Measurements from ENCODE around the gene CPD.
"Not testable (repeated sequence)": the region's sequence is repeated elsewhere in the genome, so short reads cannot be mapped to it uniquely, and the experiment has no call there.

CPD gene

GRCh38 chr17:30389756-30390300 is 11.1 kb downstream of the CPD start:
- no peak for DNase-seq

- DNase-seq: no peak
Observed at GRCh38 chr17:30391534-30391933, 12.8 kb downstream of the CPD start.

- no peak for DNase-seq
Observed at GRCh38 chr17:30393491-30393890, 14.8 kb downstream of the CPD start.

GRCh38 chr17:30393911-30394867 is 15.5 kb downstream of the CPD start:
- DNase-seq: no peak

GRCh38 chr17:30395398-30396022 is 16.8 kb downstream of the CPD start:
- no peak for DNase-seq

GRCh38 chr17:30396129-30396528 is 17.4 kb downstream of the CPD start:
- no peak for DNase-seq

GRCh38 chr17:30396612-30397011 is 17.9 kb downstream of the CPD start:
- no peak for DNase-seq

- DNase-seq: no peak
Observed at GRCh38 chr17:30398328-30399041, 19.8 kb downstream of the CPD start.

- no peak for DNase-seq
Observed at GRCh38 chr17:30401097-30401496, 22.4 kb downstream of the CPD start.

GRCh38 chr17:30405161-30405560 is 26.4 kb downstream of the CPD start:
- no peak for DNase-seq

GRCh38 chr17:30410627-30411026 is 31.9 kb downstream of the CPD start:
- not testable (repeated sequence) for DNase-seq

GRCh38 chr17:30412008-30412496 is 33.3 kb downstream of the CPD start:
- DNase-seq: not testable (repeated sequence)

GRCh38 chr17:30413109-30413508 is 34.4 kb downstream of the CPD start:
- no peak for DNase-seq

- DNase-seq: no peak
Observed at GRCh38 chr17:30414486-30414885, 35.8 kb downstream of the CPD start.

- DNase-seq: no peak
Observed at GRCh38 chr17:30415491-30415890, 36.8 kb downstream of the CPD start.

- DNase-seq: not testable (repeated sequence)
Observed at GRCh38 chr17:30418070-30418469, 39.3 kb downstream of the CPD start.

GRCh38 chr17:30421592-30421991 is 42.9 kb downstream of the CPD start:
- DNase-seq: no peak

- no peak for DNase-seq
Observed at GRCh38 chr17:30422171-30422570, 43.4 kb downstream of the CPD start.

GRCh38 chr17:30424471-30424870 is 45.7 kb downstream of the CPD start:
- no peak for DNase-seq

- DNase-seq: no peak
Observed at GRCh38 chr17:30426292-30426691, 47.6 kb downstream of the CPD start.

- DNase-seq: no peak
Observed at GRCh38 chr17:30427611-30428010, 48.9 kb downstream of the CPD start.

GRCh38 chr17:30429155-30429554 is 50.4 kb downstream of the CPD start:
- no peak for DNase-seq

GRCh38 chr17:30433514-30433913 is 54.8 kb downstream of the CPD start:
- peak; percentile 53 for DNase-seq

Measured in NCI-H1092 (cell line).